HG02571 (cell line): ENCODE data around the gene SLC36A3.
"Not testable (repeated sequence)": the region's sequence is repeated elsewhere in the genome, so short reads cannot be mapped to it uniquely, and the experiment has no call there.

Experiments
- ATAC-seq: cut with Tn5 transposase; IDR thresholded peaks from one replicate; pipeline ENCODE4 v1.9.1; 2021; ENCODE audit warnings: mild to moderate bottlenecking, moderate library complexity; ENCODE audit not compliant: unreplicated experiment

SLC36A3 gene

GRCh38 chr5:151264113-151264512 is 39.5 kb downstream of the SLC36A3 start:
- ATAC-seq, result peak; percentile 45

DNA sequence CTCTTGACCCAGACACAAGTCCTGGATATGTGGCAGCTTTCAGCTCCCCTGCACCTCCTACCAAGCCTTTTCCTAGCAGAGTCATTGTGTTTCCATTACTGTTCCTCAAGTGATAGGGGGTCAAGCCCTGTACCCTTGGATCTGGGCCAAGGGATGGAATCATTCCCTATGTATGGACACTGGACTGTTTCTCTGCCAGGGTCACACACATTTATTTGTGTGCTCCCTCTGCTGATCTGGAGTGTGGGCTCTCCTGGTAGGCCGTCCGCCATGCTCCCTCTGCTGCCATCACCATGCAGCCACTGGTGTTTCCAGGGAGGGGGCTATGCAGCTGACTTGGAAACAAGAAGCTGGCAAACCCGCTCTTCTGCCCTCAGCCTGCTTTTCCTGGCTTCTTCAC is 41.0 kb downstream of the SLC36A3 start:
- no peak for ATAC-seq

DNA sequence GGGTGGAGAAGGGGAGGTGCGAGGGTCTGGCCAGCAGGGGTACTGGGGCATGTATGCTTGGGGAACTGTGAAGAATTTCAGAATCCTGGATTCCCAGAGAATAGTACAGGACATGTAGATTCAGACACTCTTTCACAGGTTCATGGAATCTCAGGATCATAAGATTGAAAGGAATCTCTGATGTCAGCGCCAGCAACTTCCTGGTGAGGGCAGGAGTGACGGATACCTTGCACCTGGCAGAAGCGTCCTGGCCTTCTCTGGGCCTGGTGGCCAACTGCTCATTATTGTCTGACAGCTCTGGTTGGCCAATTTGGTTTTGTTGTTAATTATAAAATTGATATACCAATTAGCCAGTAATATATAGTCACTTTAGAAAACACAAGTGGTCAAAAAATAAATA is 43.6 kb downstream of the SLC36A3 start:
- no peak for ATAC-seq

- no peak for ATAC-seq
These were observed 44.8 kb downstream of the SLC36A3 start for GRCh38 chr5:151258816-151259215.

GRCh38 chr5:151258201-151258611 is 45.4 kb downstream of the SLC36A3 start:
- ATAC-seq, result no peak

DNA sequence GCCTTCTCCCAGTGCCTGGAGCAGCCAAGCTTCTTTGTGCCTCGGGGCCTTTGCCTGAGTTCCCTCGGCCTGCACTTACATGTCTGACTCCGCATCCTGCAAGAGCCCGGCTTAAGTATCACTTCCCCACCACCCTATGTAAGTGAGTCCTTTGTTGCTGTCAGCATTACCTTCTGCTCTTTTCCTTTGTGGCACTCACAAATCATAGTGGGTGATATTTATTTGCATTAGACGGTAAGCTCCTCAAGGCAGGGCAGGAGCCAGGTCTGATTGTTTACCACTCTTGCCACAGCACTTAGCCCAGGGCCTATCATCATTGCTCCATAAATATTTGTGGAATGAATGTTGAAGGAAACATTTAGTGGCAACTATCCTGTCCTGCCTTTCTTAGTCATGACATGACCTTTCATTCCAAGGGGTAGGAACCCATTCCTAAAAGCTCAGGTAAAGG is 45.8 kb downstream of the SLC36A3 start:
- no peak for ATAC-seq

- ATAC-seq, result peak; percentile 23
These were observed 47.8 kb downstream of the SLC36A3 start for GRCh38 chr5:151255621-151256286.

DNA sequence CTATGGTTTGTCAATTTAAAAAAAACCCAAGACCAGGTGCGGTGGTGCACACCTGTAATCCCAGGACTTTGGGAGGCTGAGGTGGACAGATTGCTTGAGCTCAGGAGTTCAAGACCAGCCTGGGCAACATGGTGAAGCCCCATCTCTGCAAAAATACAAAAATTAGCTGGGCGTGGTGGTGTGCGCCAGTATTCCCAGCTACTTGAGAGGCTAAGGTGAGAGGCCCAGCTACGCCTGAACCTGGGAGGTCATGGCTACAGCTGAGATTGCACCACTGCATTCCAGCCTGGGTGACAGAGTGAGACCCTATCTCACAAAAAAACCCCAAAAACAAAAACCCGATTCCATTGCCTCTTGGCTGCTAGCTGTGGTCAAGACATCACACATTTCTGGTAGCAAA is 48.6 kb downstream of the SLC36A3 start:
- ATAC-seq, result not testable (repeated sequence)

DNA sequence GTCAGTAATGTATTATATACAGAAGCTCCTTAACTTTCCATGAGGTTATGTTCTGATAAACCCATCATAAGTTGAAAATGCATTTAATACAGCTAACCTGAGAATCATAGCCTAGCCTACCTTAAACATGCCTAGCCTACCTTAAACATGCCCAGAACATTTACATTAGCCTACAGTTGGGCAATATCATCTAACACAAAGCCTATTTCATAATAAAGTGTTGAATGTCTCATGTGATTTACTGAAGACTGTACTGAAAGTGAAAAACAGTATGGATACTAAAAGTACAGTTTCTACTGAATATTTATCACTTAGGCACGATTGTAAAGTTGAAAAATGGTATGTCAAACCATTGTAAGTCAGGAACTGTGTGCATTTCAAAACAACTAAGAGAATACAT is 49.0 kb downstream of the SLC36A3 start:
- ATAC-seq, result no peak

DNA sequence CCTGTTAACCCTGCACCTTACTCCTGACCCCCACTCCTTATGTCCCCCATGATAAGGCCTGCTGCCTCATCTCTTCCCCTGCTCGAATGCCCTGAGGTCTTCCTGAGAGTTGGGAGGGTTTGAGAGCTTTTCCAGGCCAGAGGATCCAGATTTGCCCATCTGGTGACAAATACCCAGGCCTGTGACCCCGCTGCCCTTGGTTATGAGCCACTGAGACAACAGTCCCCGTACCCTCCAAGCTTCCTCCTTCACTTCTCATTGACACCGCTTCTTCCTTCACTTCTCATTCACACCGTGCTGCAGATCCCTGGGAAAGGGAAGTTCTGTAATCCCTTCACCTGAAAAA is 50.0 kb downstream of the SLC36A3 start:
- no peak for ATAC-seq

GRCh38 chr5:151252762-151253604 is 50.6 kb downstream of the SLC36A3 start, which contains the start of gene GM2A:
TSS of gene GM2A (plus strand) at chr5:151253185. CDS start at chr5:151253217, 32 bp downstream.
- ATAC-seq, result peak; percentile 82

- ATAC-seq, result no peak
These were observed 51.9 kb downstream of the SLC36A3 start for GRCh38 chr5:151251621-151252020.

GRCh38 chr5:151251001-151251551 is 52.5 kb downstream of the SLC36A3 start:
- no peak for ATAC-seq

DNA sequence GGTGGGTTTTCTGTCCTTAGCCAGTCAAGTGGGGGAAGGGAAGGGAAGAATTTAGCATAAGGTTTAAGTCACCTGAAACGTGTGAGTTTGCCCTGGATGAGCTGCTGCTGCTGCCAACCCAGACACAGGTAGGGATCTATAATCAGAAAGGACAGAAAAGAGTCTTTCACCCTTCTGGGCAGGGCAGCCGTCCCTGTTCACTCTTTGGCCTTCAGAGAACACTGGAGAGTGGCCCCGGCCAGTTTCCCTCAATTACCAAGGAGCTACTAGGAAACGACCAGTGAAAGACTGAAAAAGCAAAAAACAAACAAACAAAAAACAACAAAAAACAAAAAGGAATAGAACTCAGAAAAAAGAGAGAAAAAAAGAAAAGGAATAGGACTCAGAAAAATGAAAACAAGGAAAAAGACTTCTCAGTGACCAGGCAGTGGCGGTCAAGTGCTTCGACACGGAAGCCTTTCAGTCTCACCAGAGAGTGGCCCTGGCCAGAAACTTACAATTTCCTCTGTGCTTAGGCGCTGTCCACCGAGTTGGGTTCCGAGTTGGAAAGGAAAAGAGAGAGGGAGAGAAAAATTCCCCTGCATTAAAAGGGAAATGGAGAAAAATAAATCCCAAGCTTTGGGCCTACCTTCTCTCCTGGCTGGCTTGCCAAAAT is 53.1 kb downstream of the SLC36A3 start:
- no peak for ATAC-seq

DNA sequence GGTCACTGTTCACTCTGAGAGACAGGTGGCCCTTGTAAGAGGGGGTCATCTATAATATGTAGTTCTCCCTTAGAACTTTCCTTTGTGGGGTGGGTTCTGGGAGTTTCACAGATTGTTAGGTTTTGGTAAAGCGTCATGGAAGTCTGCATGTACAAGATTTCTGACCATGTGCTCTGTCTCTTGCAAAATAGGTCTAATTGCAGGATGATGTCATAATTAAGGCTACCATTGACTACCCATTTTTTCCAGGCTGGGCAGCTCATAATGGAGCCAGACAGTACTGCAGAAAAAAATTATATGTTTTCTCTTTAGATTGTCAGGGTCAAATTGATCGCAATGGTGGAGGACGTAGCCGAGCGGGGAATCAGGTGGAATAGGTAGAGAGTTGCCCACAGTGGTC is 54.3 kb downstream of the SLC36A3 start:
- no peak for ATAC-seq

DNA sequence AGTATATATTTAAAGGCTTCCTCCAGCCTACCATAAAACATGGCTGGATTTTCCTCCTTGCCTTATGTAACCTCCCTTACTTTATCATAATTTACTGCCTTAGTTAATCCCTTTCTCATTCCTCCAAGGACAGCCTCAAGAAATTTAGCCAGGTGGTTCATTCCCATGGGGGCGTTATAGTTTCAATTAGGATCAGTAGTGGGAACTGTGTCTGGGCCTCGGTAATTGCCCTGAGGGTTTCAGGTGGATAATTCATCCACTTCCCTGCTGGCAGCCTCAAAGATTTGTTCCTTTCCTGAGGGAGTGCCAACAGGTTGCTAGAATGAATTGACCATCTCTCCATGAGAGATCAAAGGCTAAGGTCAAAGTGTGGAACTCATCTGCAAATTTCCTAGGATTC is 54.9 kb downstream of the SLC36A3 start:
- no peak for ATAC-seq

GRCh38 chr5:151245680-151246219 is 57.8 kb downstream of the SLC36A3 start:
- no peak for ATAC-seq

DNA sequence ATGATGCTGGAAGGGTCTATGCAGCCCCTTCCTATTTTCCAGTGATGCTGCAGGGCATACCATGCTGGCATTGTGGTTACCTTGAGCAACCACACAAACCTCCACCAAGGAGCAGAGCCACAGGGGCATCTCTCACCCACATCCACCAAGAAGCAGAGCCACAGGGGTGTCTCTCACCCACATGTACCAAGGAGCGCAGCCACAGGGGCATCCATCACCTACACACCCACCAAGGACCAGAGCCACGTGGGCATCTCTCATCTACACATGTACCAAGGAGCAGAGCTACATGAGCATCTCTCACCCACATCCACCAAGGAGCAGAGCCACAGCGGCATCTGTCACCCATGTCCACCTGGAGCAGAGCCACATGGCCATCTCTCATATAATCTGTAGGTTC is 59.4 kb downstream of the SLC36A3 start:
- ATAC-seq, result no peak

DNA sequence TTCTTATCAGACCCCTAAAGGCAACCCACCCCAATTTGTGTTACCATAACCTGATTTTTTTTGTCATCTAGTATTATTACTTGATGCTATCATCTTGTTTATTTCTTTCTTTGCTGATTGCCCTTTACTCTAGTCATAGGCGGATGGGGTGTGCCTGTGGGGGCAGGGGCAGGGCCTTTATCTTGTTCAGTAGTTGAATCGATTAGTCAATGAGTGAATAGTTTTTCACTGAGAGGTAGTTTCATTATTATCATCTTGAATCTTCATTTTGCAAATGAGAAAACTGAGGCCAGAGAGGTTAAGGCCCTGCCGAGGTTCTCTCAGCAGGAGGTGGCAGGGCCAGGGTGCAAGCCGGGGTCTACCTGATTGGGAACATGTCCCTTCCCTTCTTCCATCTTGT is 60.0 kb downstream of the SLC36A3 start:
- no peak for ATAC-seq

DNA sequence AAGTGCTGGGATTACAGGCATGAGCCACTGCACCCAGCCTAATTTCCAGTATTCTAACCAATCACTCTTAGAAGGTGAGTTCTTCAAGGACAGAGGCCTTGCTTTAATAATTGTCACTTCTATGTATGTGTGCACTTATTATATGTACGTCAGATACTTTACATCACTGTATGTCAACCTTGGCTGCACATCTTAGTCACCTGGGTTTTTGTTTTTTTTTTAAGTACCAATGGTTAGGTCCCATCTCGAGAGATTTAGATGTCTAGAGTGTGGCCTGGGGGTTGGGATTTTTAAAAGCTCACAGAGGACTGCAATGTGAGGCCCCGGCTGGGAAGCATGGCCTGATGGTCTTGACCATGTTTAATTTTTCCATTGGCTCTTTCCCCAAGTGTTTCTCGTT is 60.4 kb downstream of the SLC36A3 start:
- no peak for ATAC-seq
